ENCODE results near the gene SOX6.

DNA sequence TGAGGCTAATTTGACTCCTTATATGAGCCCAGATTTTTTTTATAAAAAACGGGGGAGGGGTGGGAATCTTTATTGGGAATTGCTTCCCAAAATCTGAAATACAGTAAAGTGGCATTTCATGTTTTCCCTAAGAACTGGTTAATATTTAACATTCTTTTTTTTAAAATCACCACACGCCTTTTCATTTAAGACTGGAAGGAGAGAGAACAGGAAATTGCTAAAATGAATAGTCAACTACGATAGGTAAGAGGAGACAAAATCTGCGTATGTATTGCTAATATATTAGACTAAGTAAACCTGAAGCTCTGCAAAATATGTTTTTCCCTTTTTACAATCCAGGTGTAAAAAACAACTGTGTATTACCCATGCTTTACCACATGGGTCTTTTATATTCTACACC, 57.0 kb downstream of the SOX6 start:
- TF ChIP-seq, protein P1, sequence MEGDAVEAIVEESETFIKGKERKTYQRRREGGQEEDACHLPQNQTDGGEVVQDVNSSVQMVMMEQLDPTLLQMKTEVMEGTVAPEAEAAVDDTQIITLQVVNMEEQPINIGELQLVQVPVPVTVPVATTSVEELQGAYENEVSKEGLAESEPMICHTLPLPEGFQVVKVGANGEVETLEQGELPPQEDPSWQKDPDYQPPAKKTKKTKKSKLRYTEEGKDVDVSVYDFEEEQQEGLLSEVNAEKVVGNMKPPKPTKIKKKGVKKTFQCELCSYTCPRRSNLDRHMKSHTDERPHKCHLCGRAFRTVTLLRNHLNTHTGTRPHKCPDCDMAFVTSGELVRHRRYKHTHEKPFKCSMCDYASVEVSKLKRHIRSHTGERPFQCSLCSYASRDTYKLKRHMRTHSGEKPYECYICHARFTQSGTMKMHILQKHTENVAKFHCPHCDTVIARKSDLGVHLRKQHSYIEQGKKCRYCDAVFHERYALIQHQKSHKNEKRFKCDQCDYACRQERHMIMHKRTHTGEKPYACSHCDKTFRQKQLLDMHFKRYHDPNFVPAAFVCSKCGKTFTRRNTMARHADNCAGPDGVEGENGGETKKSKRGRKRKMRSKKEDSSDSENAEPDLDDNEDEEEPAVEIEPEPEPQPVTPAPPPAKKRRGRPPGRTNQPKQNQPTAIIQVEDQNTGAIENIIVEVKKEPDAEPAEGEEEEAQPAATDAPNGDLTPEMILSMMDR (conservative IDR thresholded peaks at IDR 0.05; ENCODE audit: low read depth in 2 of 2), result no peak
- TF ChIP-seq POLR2AphosphoS5 (IDR thresholded peaks at IDR 0.05; ENCODE audit: low read depth), result no peak
- TF ChIP-seq, protein P2, sequence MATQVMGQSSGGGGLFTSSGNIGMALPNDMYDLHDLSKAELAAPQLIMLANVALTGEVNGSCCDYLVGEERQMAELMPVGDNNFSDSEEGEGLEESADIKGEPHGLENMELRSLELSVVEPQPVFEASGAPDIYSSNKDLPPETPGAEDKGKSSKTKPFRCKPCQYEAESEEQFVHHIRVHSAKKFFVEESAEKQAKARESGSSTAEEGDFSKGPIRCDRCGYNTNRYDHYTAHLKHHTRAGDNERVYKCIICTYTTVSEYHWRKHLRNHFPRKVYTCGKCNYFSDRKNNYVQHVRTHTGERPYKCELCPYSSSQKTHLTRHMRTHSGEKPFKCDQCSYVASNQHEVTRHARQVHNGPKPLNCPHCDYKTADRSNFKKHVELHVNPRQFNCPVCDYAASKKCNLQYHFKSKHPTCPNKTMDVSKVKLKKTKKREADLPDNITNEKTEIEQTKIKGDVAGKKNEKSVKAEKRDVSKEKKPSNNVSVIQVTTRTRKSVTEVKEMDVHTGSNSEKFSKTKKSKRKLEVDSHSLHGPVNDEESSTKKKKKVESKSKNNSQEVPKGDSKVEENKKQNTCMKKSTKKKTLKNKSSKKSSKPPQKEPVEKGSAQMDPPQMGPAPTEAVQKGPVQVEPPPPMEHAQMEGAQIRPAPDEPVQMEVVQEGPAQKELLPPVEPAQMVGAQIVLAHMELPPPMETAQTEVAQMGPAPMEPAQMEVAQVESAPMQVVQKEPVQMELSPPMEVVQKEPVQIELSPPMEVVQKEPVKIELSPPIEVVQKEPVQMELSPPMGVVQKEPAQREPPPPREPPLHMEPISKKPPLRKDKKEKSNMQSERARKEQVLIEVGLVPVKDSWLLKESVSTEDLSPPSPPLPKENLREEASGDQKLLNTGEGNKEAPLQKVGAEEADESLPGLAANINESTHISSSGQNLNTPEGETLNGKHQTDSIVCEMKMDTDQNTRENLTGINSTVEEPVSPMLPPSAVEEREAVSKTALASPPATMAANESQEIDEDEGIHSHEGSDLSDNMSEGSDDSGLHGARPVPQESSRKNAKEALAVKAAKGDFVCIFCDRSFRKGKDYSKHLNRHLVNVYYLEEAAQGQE (IDR thresholded peaks at IDR 0.05; ENCODE audit: unreplicated experiment), result no peak
- TF ChIP-seq EZH2 (IDR thresholded peaks at IDR 0.05; ENCODE audit: low read depth, unreplicated experiment), result no peak
- TF ChIP-seq JUNB (IDR thresholded peaks at IDR 0.05; ENCODE audit: unreplicated experiment), result no peak
- TF ChIP-seq CREB1 (CRISPR knock-in tag; IDR thresholded peaks at IDR 0.05; ENCODE audit: low read depth), result no peak
- no peak for TF ChIP-seq ZNF114 (CRISPR knock-in tag; IDR thresholded peaks at IDR 0.05)
- no peak for TF ChIP-seq EZH2phosphoT487 (IDR thresholded peaks at IDR 0.05; ENCODE audit: unreplicated experiment)

Measured in GM23338 (cell line).